ENCODE data around the gene A1BG.
A peak's percentile ranks its signal among the peaks of the same experiment; 100 is the strongest.
"Not testable (repeated sequence)": the region's sequence is repeated elsewhere in the genome, so short reads cannot be mapped to it uniquely, and the experiment has no call there.

Gene A1BG

DNA sequence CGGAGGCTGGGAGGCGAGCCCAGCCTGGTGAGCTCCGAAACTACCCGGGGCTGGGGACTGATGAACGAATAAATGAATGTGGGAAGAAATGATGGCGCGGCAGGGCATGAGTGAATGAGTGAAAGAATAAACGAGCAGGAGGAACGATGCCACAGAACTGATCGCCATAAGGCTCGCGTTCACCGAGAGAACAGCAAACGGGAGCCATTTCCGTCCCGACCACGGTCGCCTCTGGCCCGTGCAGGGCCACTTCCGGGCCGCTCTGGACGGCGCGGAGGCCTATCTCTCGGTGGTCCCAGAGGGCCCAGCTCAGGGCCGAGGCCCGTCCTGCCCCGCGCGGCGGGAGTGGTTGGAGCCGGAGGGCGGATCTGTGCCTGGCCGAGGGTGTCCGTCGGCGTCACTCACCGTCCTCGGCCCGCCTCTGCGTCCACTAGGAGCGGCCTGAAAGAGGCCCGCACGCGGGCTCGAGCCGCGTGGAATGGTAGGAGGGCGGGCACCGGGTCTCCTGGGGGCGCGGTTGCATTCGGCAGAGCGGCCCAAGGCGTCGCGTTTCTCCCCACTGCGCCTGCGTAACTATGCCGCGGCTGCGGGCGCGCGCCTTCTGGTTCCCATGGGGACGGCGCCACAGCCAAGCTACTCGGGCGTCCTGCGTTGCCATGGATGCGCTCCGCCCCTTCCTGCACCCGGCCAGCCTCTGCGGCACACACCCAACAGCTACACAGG lies 9.1 kb upstream of the A1BG start, which contains the start of gene ZNF497:
ZNF497 (minus strand) TSS at position 480 of the 723 bp plus-strand sequence. CDS start 5,116 bp downstream, outside the sequence.
- DNase-seq, result peak; percentile 64 to 99 (median 95)

GRCh38 chr19:58361900-58362271 lies 8.6 kb upstream of the A1BG start:
- DNase-seq, result peak in 8 of 56 donors; percentile 42 to 73 (median 61)

- no peak for DNase-seq
These were observed 4.3 kb upstream of the A1BG start for GRCh38 chr19:58357481-58358145.

- no peak for DNase-seq
These were observed 3.6 kb upstream of the A1BG start for GRCh38 chr19:58356766-58357480.

DNA sequence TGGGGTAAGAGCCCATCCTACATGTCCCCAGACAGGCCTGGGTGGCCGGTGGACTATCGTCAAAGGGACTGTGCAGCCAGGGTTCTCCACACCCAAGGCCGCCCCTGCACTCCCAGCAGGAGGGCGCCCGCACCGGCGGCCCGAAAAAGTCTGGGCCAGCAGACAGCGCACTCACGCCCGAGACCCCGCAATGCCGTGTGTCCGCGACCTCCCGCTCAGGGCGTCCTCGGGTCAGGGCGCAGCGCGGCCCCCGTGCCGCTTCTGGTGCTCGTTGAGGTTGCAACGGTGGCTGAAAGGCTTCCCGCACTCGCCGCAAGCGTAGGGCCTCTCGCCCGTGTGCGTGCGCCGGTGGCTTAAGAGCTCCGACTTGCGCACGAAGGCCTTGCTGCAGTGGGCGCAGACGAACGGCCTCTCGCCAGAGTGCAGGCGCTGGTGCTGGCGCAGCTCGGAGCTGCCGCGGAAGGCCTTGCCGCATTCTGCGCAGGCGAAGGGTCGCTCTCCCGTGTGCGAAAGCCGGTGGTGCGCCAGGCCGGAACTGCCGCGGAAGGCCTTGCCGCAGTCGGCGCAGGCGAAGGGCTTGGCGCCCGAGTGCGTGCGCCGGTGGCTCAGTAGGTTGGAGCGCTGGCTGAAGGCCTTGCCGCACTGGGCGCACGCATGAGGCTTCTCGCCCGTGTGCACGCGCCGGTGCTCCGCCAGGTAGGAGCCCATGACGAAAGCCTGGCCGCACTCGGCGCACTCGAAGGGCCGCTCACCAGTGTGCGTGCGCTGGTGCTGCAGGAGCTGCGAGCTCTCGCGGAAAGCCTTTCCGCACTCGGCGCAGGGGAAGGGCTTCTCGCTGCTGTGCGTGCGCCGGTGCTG lies 2.8 kb upstream of the A1BG start:
- DNase-seq, result no peak

DNA sequence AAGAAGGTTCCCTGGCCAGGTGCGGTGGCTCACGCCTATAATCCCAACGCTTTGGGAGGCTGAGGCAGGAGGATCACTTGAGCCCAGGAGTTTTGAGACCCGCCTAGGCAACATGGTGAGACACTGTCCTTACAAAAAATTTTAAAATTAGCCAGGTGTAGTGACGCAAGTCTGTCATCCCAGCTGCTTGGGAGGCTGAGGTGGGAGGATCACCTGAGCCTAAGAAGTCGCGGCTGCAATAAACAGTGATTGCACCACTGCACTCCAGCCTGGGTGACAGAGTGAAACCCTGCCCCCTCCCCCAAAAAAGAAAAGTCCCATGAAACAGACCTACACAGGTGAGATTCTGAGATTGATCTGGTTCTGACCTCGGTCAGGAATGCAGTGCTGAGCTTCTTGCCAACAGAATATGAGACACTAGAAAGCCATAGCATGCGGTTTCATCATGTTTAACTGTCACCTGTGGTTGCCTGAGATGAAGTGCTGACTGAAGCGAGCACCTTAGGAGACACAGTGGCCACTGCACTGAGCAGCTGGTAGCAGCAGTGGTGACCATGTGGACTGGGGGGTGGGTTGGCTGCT lies 2.0 kb upstream of the A1BG start:
- no peak for DNase-seq

GRCh38 chr19:58354478-58355030 lies 1.3 kb upstream of the A1BG start:
- DNase-seq, result no peak

- DNase-seq, result no peak
These were observed 605 bp upstream of the A1BG start for GRCh38 chr19:58353717-58354477.

DNA sequence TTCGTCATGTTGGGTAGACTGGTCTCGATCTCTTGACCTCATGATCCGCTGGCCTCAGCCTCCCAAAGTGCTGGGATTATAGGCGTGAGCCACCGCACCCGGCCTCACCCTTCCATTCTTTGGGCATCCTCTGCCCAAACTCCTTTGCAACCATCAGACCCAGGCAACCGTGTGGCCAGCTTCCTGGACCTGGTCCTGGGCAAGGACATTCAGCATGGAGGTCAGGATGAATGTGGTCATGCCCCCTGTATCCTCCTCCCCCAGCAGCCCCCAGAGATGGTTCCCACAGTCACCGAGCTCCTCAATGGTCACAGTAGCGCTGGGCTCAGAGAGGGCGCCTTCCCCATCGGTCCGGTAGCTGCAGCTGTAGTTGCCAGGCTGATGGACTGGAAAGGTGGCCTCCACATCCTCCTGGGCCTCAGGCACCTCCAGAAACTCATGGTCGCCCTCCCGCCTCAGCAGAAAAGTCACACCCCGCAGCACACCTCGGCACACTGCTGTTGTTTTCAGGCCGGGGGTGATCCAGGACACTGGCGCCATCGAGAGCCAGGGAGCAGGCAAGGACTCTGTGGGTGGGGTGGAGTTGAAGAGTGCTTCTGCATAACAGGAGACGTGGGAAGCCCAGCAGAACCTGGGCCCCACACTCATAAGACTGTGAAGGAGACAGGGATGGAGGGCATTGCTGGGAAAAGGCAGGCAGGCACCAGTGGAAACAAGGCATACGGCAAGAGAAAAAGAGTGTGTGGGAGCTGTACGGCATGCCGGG lies 1.1 kb downstream of the A1BG start:
- DNase-seq, result no peak

DNA sequence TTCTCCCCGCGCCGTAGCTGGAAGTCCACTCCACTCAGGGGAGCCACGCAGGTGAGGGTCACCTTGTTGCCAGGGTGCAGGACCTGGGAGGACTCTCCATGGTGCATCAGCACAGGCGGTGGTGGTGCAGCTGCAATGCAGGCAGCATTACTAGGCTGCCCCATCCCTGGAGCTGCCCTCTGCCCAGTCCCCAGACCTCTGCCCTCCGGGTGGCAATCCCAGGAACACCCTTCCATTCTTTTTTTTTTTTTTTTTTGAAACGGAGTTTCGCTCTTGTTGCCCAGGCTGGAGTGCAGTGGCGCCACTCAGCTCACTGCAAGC lies 1.8 kb downstream of the A1BG start:
- no peak for DNase-seq

- DNase-seq, result no peak
These were observed 2.3 kb downstream of the A1BG start for GRCh38 chr19:58350871-58351557.

- DNase-seq, result no peak
These were observed 3.1 kb downstream of the A1BG start for GRCh38 chr19:58350001-58350861.

- DNase-seq, result no peak
These were observed 3.7 kb downstream of the A1BG start for GRCh38 chr19:58349590-58349989.

DNA sequence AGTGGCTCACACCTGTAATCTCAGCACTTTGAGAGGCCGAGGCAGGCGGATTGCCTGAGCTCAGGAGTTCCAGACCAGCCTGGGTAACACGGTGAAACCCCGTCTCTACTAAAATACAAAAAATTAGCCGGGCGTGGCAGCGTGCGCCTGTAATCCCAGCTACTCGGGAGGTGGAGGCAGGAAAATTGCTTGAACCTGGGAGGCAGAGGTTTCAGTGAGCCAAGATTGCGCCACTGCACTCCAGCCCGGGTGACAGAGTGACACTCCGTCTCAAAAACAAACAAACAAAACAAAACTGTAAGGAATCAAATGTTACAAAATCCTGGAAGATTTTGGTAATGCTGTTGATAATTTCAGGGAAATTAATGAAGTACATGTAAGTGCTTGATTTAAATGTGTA lies 5.2 kb downstream of the A1BG start:
- DNase-seq, result not testable (repeated sequence)

DNA sequence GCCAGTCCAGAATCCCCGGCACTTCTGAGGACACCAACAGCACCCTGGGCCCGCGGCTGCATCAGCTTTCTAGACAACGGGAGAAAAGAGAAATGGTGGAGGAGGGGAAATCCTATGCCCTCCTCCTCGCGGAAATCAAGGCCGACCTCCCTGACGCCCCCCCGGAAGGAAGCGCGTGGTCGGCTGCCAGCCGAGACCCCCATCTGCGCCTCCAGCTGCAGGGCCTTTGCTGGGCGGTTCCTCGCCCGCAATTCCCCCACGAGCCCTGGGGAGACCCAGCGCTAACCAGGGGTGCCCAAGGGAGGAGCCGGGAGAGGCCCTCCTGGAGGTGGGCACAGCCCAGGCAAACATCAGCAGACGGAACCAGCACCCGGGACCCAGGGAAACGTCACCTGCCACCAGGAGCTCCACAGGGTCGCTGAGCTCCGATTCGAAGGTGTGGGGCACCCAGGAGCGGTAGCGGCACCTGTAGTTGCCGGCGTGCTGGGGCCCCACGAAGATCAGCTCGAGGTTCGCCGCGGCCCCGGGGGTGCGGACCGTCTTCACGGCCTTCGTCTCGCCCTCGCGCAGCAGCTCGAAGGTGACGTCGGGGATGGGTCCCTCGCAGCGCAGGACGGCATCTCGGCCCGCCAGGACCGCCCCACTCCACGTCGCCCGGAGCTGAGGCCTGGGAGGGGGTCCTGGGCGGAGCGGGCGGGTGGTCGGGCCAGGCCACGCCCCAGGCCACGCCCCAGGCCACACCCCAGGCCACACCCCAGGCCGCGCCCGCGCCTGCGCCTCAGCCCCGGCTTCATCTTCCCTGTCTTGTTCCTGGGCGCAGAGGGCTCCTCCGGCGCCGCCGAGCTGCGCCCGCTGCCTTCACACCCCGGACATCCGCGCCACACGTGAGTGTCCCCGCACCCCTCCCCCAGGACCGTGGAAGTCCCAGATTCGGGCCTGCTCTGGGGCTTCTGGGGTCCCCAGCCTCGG lies 6.0 kb downstream of the A1BG start:
- DNase-seq, result peak in 53 of 56 donors; percentile 12 to 87 (median 61)

DNA sequence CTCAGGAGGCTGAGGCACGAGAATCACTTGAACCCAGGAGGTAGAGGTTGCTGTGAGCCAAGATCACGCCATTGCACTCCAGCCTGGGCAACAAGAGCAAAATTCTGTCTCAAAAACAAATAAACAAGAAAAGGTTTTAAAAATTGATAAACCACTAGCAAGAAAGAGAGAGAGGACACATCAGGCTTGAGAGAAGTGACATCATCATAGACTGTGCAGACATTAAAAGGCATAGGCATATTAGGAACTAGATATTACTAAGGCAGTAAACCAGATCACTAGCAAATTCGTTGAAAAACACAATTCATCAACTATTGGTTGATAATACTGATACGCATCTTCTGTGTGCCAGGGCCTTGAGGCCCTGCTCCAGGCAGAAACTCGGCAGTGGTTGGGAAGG lies 7.7 kb downstream of the A1BG start:
- DNase-seq, result no peak
